ENCODE data around the gene KRT34.

The KRT34 gene

GRCh38 chr17:41369713-41370112 lies 12.4 kb downstream of the KRT34 start, which contains the start of gene KRT33B:
Gene KRT33B (minus strand): TSS chr17:41369813. CDS start chr17:41369750, 63 bp downstream.
- Histone ChIP-seq H3K4me2 (ENCODE audit: low read depth, low read length, poor library complexity, severe bottlenecking) (no peak within 1 kb of the TSS), H3K9me2 (replicated peaks; ENCODE audit: insufficient read depth, low read length) (no peaks in the 10 kb centered on the region)

GRCh38 chr17:41369023-41369422 lies 13.1 kb downstream of the KRT34 start:
- no peak overlapping the region for H3K4me2 ChIP-seq (ENCODE audit: low read depth, low read length, poor library complexity, severe bottlenecking)
- H3K36me3 ChIP-seq (ENCODE audit: low read length) = no peaks in the 10 kb centered on the region
- TF ChIP-seq EZH2phosphoT487 (conservative IDR thresholded peaks at IDR 0.05; ENCODE audit: low read length) = no peak
- no peak for TF ChIP-seq CTCF (IDR thresholded peaks at IDR 0.05; ENCODE audit: insufficient read depth, low read length, poor library complexity, severe bottlenecking)
- H3K9ac ChIP-seq (ENCODE audit: low read length) = no peak overlapping the region
- no peaks in the 10 kb centered on the region for H3K9me3 ChIP-seq (ENCODE audit: insufficient read depth, low read length)
- no peaks in the 10 kb centered on the region for H4K20me1 ChIP-seq (ENCODE audit: low read depth, low read length)
- H3F3A ChIP-seq (ENCODE audit: insufficient read depth) = no peaks in the 10 kb centered on the region
- H2AFZ ChIP-seq (ENCODE audit: low read depth, low read length, severe bottlenecking) = no peak overlapping the region
- H3K4me3 ChIP-seq (ENCODE audit: insufficient read depth, low read length, poor library complexity, severe bottlenecking) = no peak overlapping the region
- no peaks in the 10 kb centered on the region for H3K27me3 ChIP-seq (ENCODE audit: low read length)
- H3K79me2 ChIP-seq (ENCODE audit: insufficient read depth, low read length) = no peaks in the 10 kb centered on the region
- no peaks in the 10 kb centered on the region for H3K9me2 ChIP-seq (replicated peaks; ENCODE audit: insufficient read depth, low read length)
- H3K27ac ChIP-seq (ENCODE audit: low read depth, low read length) = no peak overlapping the region

More at GRCh38 chr17:41369713-41370112, 12.4 kb downstream of the KRT34 start, which contains the start of gene KRT33B:
- Histone ChIP-seq H3K4me3 (ENCODE audit: insufficient read depth, low read length, poor library complexity, severe bottlenecking) (no peak within 1 kb of the TSS), H3K27me3 (ENCODE audit: low read length) (no peaks in the 10 kb centered on the region), H2AFZ (ENCODE audit: low read depth, low read length, severe bottlenecking) (no peak within 1 kb of the TSS), H3F3A (ENCODE audit: insufficient read depth) (no peaks in the 10 kb centered on the region), H3K9ac (ENCODE audit: low read length) (no peak within 1 kb of the TSS), H3K9me3 (ENCODE audit: insufficient read depth, low read length) (no peaks in the 10 kb centered on the region), H3K79me2 (ENCODE audit: insufficient read depth, low read length) (no peaks in the 10 kb centered on the region), H4K20me1 (ENCODE audit: low read depth, low read length) (no peaks in the 10 kb centered on the region), H3K36me3 (ENCODE audit: low read length) (no peaks in the 10 kb centered on the region), H3K27ac (ENCODE audit: low read depth, low read length) (no peak within 1 kb of the TSS)
- TF ChIP-seq EZH2phosphoT487 (conservative IDR thresholded peaks at IDR 0.05; ENCODE audit: low read length) = no peak
- TF ChIP-seq CTCF (IDR thresholded peaks at IDR 0.05; ENCODE audit: insufficient read depth, low read length, poor library complexity, severe bottlenecking) = no peak

- Histone ChIP-seq H3K4me2 (ENCODE audit: low read depth, low read length, poor library complexity, severe bottlenecking) (no peak overlapping the region), H3K27ac (ENCODE audit: low read depth, low read length) (no peak overlapping the region), H3K9ac (ENCODE audit: low read length) (no peak overlapping the region), H3K9me3 (ENCODE audit: insufficient read depth, low read length) (no peaks in the 10 kb centered on the region), H3K36me3 (ENCODE audit: low read length) (no peaks in the 10 kb centered on the region), H3K9me2 (replicated peaks; ENCODE audit: insufficient read depth, low read length) (no peaks in the 10 kb centered on the region), H3K4me3 (ENCODE audit: insufficient read depth, low read length, poor library complexity, severe bottlenecking) (no peak overlapping the region), H3K79me2 (ENCODE audit: insufficient read depth, low read length) (no peaks in the 10 kb centered on the region), H2AFZ (ENCODE audit: low read depth, low read length, severe bottlenecking) (no peak overlapping the region), H4K20me1 (ENCODE audit: low read depth, low read length) (no peaks in the 10 kb centered on the region), H3K27me3 (ENCODE audit: low read length) (no peaks in the 10 kb centered on the region), H3F3A (ENCODE audit: insufficient read depth) (no peaks in the 10 kb centered on the region)
- TF ChIP-seq EZH2phosphoT487 (conservative IDR thresholded peaks at IDR 0.05; ENCODE audit: low read length) = no peak
- TF ChIP-seq CTCF (IDR thresholded peaks at IDR 0.05; ENCODE audit: insufficient read depth, low read length, poor library complexity, severe bottlenecking) = no peak
Measured at GRCh38 chr17:41367426-41368075, 14.6 kb downstream of the KRT34 start.
